ENCODE measurements around the gene RAB25.

- TF ChIP-seq POLR2A (IDR thresholded peaks at IDR 0.05) (no peak), EP300 (IDR thresholded peaks at IDR 0.05) (no peak)
- TF ChIP-seq, protein P1, sequence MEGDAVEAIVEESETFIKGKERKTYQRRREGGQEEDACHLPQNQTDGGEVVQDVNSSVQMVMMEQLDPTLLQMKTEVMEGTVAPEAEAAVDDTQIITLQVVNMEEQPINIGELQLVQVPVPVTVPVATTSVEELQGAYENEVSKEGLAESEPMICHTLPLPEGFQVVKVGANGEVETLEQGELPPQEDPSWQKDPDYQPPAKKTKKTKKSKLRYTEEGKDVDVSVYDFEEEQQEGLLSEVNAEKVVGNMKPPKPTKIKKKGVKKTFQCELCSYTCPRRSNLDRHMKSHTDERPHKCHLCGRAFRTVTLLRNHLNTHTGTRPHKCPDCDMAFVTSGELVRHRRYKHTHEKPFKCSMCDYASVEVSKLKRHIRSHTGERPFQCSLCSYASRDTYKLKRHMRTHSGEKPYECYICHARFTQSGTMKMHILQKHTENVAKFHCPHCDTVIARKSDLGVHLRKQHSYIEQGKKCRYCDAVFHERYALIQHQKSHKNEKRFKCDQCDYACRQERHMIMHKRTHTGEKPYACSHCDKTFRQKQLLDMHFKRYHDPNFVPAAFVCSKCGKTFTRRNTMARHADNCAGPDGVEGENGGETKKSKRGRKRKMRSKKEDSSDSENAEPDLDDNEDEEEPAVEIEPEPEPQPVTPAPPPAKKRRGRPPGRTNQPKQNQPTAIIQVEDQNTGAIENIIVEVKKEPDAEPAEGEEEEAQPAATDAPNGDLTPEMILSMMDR (IDR thresholded peaks at IDR 0.05), result peak in 2 of 3 donors; percentile 26 to 56
Measured at GRCh38 chr1:156053768-156054499, 7.0 kb upstream of the RAB25 start, which contains the start of gene UBQLN4.

All from ovary (tissue), 3 donors.